NOMO-1 treated with dmso at 0.1 percent for 144 hours (cell line): Measurements from ENCODE around the gene MMP23B.
"Not testable (repeated sequence)": the region's sequence is repeated elsewhere in the genome, so short reads cannot be mapped to it uniquely, and the experiment has no call there.

Experiments used
- DNase-seq: peaks from one replicate; lab custom pipeline; 2025; ENCODE audit not compliant: unreplicated experiment; lab: John Stamatoyannopoulos, UW

The MMP23B gene

GRCh38 chr1:1629430-1630190 lies 2.4 kb upstream of the MMP23B start:
- no peak for DNase-seq

GRCh38 chr1:1630191-1630964 lies 1.6 kb upstream of the MMP23B start:
- no peak for DNase-seq

DNA sequence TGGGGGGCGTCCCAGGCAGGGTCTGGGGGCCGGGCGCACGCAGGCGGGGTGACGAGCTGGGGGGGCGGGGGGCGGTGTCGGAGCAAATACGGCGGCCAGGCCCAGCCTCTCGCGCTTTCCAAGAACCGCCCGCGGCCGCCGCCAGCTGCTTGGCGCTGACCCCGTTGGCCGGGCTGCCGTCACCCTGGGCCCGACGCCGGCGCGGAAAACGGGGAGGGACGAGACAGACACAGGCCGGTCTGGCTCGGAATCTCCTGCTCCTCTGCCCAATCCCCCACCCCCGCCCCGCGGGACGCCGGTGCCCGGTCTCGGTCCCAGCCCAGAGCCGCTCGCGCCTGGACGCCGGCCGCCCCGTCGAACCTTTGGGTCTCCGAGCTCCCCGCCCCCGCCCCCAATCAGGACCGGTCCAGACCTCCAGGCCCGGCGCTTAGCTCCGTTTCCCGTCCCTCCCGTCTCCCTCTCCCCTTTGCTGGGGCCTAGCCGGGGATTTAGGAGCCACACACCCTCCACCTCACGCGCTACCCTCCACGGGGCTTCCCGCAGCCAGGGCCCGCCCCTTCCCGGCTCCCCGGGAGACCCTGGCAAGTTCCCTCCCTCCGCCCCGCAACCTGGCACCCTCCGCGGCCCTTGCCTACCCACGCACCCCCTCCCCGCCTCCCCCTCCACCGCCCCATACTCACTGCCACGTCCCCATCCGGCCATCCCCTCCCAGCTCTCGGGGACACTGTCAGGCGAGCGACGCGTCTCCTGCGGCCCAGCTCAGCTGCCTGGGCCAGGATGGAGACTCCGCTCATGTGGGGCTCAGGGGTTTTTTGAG lies 800 bp upstream of the MMP23B start:
- DNase-seq, result no peak

DNA sequence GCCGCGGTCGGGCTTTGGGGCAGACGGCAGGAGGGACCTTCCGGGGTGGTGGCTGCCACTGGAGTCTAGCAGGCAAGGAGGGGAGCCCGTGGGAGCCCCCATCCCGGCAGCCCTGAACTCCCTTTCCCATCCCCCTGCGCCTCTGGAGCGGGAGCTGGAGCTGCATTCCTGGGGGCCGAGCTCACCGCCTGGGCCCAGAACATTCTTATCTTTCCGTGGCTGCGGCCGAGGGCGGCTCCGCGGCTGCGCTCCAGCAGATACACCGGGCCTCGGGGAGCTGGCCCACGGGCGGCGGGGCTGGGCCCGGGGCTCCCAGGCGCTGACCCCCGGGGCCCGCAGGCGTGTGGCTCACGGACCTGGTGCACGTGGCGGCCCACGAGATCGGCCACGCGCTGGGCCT lies 1.4 kb downstream of the MMP23B start:
- not testable (repeated sequence) for DNase-seq

DNA sequence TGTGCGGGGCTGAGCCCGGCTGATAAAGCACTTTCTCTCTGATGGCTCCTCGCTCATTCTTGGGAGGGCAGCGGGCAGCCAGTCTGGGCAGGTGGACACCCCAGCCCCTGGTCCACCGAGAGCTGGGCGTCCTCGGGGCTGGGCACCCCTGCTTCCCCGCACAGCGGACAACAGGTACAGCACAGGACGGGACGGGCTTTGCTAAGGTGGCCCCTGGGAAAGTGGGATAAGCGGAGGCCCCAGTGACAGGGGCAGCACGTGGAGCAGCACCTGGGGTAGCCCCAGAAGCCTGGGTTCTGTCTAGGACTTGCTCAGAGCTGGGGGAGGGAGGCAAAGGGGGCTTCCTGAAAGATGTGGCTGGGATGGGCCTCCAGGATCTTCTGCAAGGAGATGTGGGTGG lies 2.6 kb downstream of the MMP23B start:
- not testable (repeated sequence) for DNase-seq

GRCh38 chr1:1636621-1637478 lies 4.9 kb downstream of the MMP23B start:
- not testable (repeated sequence) for DNase-seq

DNA sequence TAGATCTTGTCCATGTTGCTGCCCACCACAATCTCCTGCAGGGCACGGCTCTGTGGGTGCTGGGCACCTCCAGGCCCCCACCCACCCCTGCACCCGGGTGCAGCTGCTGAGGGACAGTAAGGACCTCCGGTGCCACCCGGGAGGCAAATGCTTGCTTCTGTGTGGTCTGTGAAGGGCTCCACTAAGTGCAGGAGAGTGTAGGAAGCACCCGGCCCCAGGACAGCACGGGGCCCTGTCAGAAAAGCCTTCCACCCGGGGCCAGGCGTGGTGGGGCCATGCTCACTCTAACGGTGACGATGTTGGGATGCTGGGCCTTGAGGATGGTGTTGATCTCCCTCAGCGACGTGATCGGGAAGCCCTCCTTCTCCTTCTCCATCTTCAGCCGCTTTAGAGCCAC lies 5.5 kb downstream of the MMP23B start:
- not testable (repeated sequence) for DNase-seq

DNA sequence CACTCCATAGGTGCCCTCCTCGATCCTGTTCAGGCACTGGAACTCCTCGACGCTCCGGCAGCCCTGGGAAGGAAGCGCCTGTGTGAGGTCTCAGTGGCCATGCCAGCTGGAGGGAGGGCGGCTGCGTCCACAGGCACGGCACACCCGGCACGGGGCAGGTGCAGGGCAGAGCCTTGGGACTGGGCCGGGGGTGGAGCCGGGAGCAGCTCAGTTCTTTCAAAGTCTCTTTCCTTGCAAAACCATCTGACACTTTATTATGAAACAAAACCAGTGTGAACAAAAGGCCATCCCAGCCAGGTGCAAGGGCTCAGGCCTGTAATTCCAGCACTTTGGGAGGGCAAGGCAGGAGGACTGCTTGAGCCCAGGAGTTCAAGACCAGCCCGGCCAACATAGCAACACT lies 6.6 kb downstream of the MMP23B start:
- not testable (repeated sequence) for DNase-seq

DNA sequence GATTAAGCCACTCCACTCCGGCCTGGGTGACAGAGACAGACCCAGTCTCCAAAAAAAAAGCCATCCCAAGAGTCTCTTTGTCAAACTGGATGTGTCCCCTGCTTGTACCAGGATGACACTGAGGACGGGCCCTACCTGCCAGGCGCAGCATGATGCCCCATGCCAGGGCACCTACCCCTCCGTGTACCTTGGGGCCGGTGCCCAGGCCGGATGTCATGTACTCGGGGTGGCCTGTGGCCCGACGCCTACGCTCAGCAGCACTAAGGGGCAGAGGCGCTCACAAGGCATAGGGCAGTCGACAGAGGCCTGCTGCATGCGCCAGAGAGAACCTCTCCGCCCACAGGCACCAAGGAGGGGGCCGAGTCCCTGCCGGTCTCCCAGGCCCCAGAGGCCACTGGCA lies 7.4 kb downstream of the MMP23B start:
- DNase-seq, result not testable (repeated sequence)

- DNase-seq, result not testable (repeated sequence)
Observed at GRCh38 chr1:1640081-1640480, 8.1 kb downstream of the MMP23B start.

GRCh38 chr1:1640711-1641461 lies 8.9 kb downstream of the MMP23B start:
- not testable (repeated sequence) for DNase-seq

- not testable (repeated sequence) for DNase-seq
Observed at GRCh38 chr1:1646326-1646725, 14.4 kb downstream of the MMP23B start.

GRCh38 chr1:1647567-1648241 lies 15.7 kb downstream of the MMP23B start:
- DNase-seq, result not testable (repeated sequence)

- not testable (repeated sequence) for DNase-seq
Observed at GRCh38 chr1:1648265-1648664, 16.3 kb downstream of the MMP23B start.

DNA sequence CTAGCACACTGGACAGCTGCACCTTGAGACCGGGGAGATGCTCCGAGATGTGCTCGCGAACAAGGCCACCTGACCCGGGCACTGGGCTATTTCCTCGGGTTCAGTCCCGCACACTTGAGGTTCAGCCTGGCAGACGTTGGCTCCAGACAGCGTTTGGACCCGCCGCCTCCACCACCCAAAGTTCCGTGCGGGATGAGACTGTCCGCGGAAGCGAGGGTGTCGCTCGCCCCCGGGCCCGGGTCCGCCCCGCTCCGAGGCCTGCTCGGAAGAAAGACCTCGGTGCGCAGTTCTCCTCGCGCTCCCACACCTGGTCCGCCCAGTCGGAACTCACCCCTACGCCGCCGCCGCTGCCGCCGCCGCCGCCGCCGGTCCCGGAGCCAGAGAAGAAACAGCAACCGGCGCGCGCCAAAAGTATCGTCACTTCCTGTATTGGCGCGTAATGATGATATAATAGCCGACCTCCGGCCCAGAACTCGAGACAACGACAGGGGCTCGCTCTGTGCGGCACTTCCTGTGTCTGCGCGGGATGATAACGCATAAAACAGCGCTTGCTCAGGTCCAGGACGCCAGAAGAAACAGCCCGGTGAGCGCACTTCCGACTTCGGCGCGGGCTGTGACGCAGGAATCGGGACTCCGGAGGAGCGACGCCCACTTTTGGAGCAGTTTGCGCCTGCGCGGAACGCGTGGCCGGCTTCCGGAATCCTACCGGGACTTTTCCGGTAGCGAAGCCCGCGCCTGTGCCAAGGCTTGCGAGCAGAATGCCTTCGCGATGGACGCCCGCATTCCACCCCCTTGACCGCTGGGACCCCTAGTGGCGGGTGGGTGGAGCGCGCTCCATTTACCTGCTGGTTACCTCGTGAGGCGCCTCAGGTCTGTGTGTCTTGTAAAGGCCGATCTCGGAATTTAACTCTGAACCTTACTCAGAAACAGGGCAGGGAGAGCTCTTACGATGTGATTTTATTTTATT lies 26.9 kb downstream of the MMP23B start, which contains the start of gene CDK11B:
TSS of gene CDK11B (minus strand) at position 422 of the 967 bp plus-strand sequence. CDS start 1,519 bp downstream, outside the sequence.
- DNase-seq, result peak; percentile 86

DNA sequence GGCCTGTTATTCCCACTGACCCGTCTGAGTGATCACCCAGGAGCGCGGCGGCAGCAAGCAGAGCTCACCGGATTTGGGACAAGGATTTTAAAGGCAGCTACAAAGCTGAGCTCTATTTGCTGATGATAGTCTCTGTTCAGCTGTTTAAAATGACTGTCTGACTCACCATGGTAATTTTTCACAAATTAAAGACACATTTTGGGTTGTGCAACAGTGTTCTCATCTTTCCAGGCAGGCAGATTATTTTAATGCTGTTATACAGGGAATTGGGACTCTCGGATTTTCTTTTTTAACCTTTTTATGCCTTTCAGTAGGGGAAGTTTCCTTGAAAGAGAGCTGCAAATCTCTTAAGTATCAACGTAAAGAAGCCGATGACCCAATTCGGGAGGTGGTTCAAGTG lies 30.4 kb downstream of the MMP23B start:
- DNase-seq, result not testable (repeated sequence)

DNA sequence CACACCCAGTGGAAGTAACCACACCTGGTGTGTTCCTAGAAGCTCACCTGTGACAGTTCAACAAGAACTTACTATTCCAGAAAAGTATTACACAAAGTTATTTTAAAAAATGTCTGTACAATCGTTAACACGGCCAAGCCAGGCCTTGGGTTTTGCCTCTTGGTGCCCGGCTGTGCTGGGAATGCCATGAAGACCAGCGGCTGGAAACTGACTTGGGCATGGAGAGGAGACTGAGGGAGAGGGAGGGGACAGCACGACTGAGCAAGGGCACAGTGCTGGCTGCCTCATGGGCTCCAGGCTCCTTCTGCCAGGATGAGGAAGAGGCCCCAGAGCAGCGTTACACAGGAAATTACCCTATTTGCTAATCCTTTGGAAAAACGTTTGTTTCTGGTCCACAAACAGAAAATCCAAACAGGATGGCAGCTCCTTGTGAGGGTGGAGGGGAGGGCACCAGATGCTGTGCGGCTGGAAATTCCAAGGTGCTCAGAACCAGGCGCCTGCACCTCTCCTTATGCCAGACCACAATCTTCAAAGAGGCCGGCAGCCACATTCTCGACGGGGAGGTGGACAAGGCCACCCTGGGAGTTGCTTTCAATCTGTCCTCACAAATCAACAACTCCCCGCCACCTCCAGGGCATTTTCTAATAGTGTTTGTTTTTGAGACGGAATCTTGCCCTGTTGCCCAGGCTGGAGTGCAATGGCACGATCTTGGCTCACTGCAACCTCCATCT lies 31.0 kb downstream of the MMP23B start:
- DNase-seq, result not testable (repeated sequence)
